Natural killer cell (primary cell): ENCODE measurements around the gene LONP1. TPM values are rescaled to one million over a fixed set of nuclear protein-coding genes. Genes with fewer than 3 reads are reported as not detected.
A peak's percentile ranks its signal among the peaks of the same experiment; 100 is the strongest.

ENCODE experiments used
- ATAC-seq, 3 donors: fragments of 150-1000 bp in 2 of 3; fragments of 200-7000 bp in 1 of 3; cut with Tn5 transposase; 1 replicate in 1 of 3; 2 replicates in 2 of 3; pipeline ENCODE4 v1.10.0; 2021; ENCODE audit warnings: mild to moderate bottlenecking in 2 of 3, moderate library complexity in 2 of 3
- DNase-seq, 2 donors: peaks; one replicate each; pipeline versions ENCODE4 v3.0.0 to v3.0.0-alpha.2; 2013 to 2021; ENCODE audit warnings: mixed read lengths in 1 of 2
- H3K27ac ChIP-seq: one replicate; pipeline ENCODE4 v1.5.1; 2013; ENCODE audit warnings: mild to moderate bottlenecking, low read length
- H3K27me3 ChIP-seq: one replicate; pipeline ENCODE4 v1.6.1; 2013; ENCODE audit warnings: low read length; ENCODE audit not compliant: control insufficient read depth, insufficient read depth
- H3K36me3 ChIP-seq: one replicate; pipeline ENCODE4 v1.6.1; 2013; ENCODE audit warnings: low read length; ENCODE audit not compliant: control insufficient read depth, insufficient read depth
- H3K4me1 ChIP-seq: one replicate; pipeline ENCODE4 v1.6.1; 2013; ENCODE audit warnings: low read length; ENCODE audit not compliant: control insufficient read depth, insufficient read depth
- H3K4me3 ChIP-seq: one replicate; pipeline ENCODE4 v1.5.1; 2013; ENCODE audit warnings: low read length
- H3K9me3 ChIP-seq: one replicate; pipeline ENCODE4 v1.6.1; 2013; ENCODE audit warnings: low read length; ENCODE audit not compliant: control insufficient read depth, insufficient read depth
- H3K27ac Mint-ChIP-seq, 2 donors: one replicate each; pipeline ENCODE4 v1.8.0; 2022; ENCODE audit warnings: mild to moderate bottlenecking in 2 of 2, mixed read lengths in 2 of 2, moderate library complexity in 1 of 2
- H3K27me3 Mint-ChIP-seq, 2 donors: one replicate each; pipeline ENCODE4 v1.8.0; 2022; ENCODE audit warnings: low read depth in 2 of 2, mixed read lengths in 2 of 2
- H3K36me3 Mint-ChIP-seq: one replicate; pipeline ENCODE4 v1.8.0; 2022; ENCODE audit warnings: mixed read lengths
- H3K4me1 Mint-ChIP-seq, 2 donors: one replicate each; pipeline ENCODE4 v1.8.0; 2022; ENCODE audit warnings: mixed read lengths in 2 of 2
- H3K4me3 Mint-ChIP-seq: one replicate; pipeline ENCODE4 v1.8.0; 2022; ENCODE audit warnings: mild to moderate bottlenecking, moderate library complexity, mixed read lengths
- H3K9me3 Mint-ChIP-seq, 2 donors: one replicate each; pipeline ENCODE4 v1.8.0; 2022; ENCODE audit warnings: mixed read lengths in 2 of 2
- CTCF ChIP-seq: fragments of 200-600 bp; IDR thresholded peaks from one replicate; pipeline ENCODE4 v1.8.0; 2022; ENCODE audit warnings: antibody characterized with exemption
- WGBS: methylation state at CpG from one replicate; pipeline ENCODE4 v1.1.7; 2013; ENCODE audit warnings: missing lambda C conversion rate; ENCODE audit not compliant: insufficient coverage; 5-methylcytosine and 5-hydroxymethylcytosine counted together
- intact Hi-C: fragments of 100-400 bp; cut with micrococcal nuclease; formaldehyde crosslinking; loops from one replicate; pipeline ENCODE4 v1.14.2; 2022
- total RNA-seq, 4 donors: library from RNA; stranded (reverse); fragments of 120-200 nt in 1 of 4; gene quantifications; one replicate each; pipeline versions ENCODE4 v1.2.3 to v1.2.4, GENCODE V29; 2013 to 2022

LONP1 gene
- total RNA-seq, 3 donors from 2014 or later (not counting 1 experiment from before 2014, with no cell fraction given): 50.5 to 61.8 (median 56.1) TPM

GRCh38 chr19:5667751-5668271 is 52.1 kb downstream of the LONP1 start:
- no peak overlapping the region for H3K4me3 Mint-ChIP-seq
- H3K4me1 Mint-ChIP-seq: no peaks in the 10 kb centered on the region
- H3K27me3 ChIP-seq: no peaks in the 10 kb centered on the region
- no peaks in the 10 kb centered on the region for H3K9me3 ChIP-seq
- no peak overlapping the region for H3K4me3 ChIP-seq
- ATAC-seq (peak in 2 of 3 donors; percentile 19 to 25), DNase-seq (no peak)
- peaks cover 10% of the 10 kb centered on the region for H3K36me3 Mint-ChIP-seq
- 94% methylated on average over 22 of the region's 22 CpGs for WGBS
- no peak overlapping the region for H3K27ac ChIP-seq
- H3K4me1 ChIP-seq: no peaks in the 10 kb centered on the region
- peak overlapping the region in 1 of 2 donors; percentile 50 for H3K27ac Mint-ChIP-seq
- intact Hi-C loops: no loop called here
- H3K27me3 Mint-ChIP-seq: no peaks in the 10 kb centered on the region
- peaks cover 63% of the 10 kb centered on the region for H3K36me3 ChIP-seq
- no peak for TF ChIP-seq CTCF
- H3K9me3 Mint-ChIP-seq: no peaks in the 10 kb centered on the region

GRCh38 chr19:5666921-5667610 is 52.9 kb downstream of the LONP1 start:
- no peaks in the 10 kb centered on the region for H3K27me3 Mint-ChIP-seq
- Histone ChIP-seq H3K36me3 (peaks cover 68% of the 10 kb centered on the region), H3K27ac (no peak overlapping the region), H3K4me1 (no peaks in the 10 kb centered on the region), H3K9me3 (no peaks in the 10 kb centered on the region), H3K27me3 (no peaks in the 10 kb centered on the region), H3K4me3 (no peak overlapping the region)
- ATAC-seq (no peak), DNase-seq (no peak)
- no peak for TF ChIP-seq CTCF
- WGBS: 97% methylated on average over 25 of the region's 26 CpGs
- H3K27ac Mint-ChIP-seq: peak overlapping the region; percentile 63 to 64
- no peaks in the 10 kb centered on the region for H3K4me1 Mint-ChIP-seq
- H3K4me3 Mint-ChIP-seq: no peak overlapping the region
- peaks cover 10% of the 10 kb centered on the region for H3K36me3 Mint-ChIP-seq
- H3K9me3 Mint-ChIP-seq: no peaks in the 10 kb centered on the region
- intact Hi-C loops: no loop called here

GRCh38 chr19:5665781-5666513 is 54.0 kb downstream of the LONP1 start:
- Mint-ChIP-seq H3K27ac (peak overlapping the region in 1 of 2 donors; percentile 64), H3K4me3 (no peak overlapping the region), H3K9me3 (no peaks in the 10 kb centered on the region), H3K4me1 (no peaks in the 10 kb centered on the region), H3K36me3 (peaks cover 10% of the 10 kb centered on the region), H3K27me3 (no peaks in the 10 kb centered on the region)
- no peaks in the 10 kb centered on the region for H3K27me3 ChIP-seq
- DNase-seq (no peak), ATAC-seq (no peak)
- no peaks in the 10 kb centered on the region for H3K4me1 ChIP-seq
- WGBS: 87% methylated on average over 10 of the region's 10 CpGs
- H3K4me3 ChIP-seq: no peak overlapping the region
- no peak overlapping the region for H3K27ac ChIP-seq
- no peaks in the 10 kb centered on the region for H3K9me3 ChIP-seq
- no peak for TF ChIP-seq CTCF
- intact Hi-C loops: no loop called here
- peaks cover 79% of the 10 kb centered on the region for H3K36me3 ChIP-seq
